Adrenal gland (tissue), 5 donors: ENCODE data around the gene STRADA.

ENCODE experiments used
- POLR2A ChIP-seq, 2 donors: fragments of 450-650 bp; IDR thresholded peaks; one replicate each; pipeline ENCODE4 v1.6.1; 2017; ENCODE audit warnings: antibody characterized with exemption in 2 of 2, mild to moderate bottlenecking in 2 of 2, moderate library complexity in 1 of 2
- TF ChIP-seq, protein P1 (sequence below), 6 experiments: fragments of 450-650 bp in 4 of 6; fragments of 200-600 bp in 2 of 6; sonication (generic) in 1 of 6; IDR thresholded peaks; 1 replicate in 5 of 6; 2 replicates in 1 of 6; pipeline versions ENCODE4 v1.5.1 to v1.8.0; 2016 to 2021; ENCODE audit warnings: antibody characterized with exemption in 6 of 6, mild to moderate bottlenecking in 2 of 6, moderate library complexity in 1 of 6
- donor health status: DM: no; HTN: no; CAD: no.

DNA sequence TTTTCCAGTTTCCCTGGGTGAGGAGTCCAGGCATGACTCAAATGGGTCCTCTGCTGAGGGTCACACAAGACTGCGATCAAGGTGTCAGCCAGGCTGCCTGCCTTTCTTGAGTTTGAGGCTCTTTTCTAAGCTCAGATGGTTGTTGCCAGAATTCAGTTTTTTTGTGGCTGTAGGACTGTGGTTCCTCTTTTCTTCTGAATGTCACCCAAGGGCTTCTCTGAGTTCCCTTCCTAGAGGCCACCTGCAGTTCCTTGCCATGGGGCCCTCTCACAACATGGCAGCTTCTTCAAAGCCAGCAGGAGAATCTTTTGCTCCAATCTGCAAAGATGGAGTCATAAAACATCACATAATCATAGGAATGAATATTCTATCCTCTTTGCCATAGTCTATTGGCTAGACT is 59.2 kb downstream of the STRADA start:
- TF ChIP-seq, protein P1, sequence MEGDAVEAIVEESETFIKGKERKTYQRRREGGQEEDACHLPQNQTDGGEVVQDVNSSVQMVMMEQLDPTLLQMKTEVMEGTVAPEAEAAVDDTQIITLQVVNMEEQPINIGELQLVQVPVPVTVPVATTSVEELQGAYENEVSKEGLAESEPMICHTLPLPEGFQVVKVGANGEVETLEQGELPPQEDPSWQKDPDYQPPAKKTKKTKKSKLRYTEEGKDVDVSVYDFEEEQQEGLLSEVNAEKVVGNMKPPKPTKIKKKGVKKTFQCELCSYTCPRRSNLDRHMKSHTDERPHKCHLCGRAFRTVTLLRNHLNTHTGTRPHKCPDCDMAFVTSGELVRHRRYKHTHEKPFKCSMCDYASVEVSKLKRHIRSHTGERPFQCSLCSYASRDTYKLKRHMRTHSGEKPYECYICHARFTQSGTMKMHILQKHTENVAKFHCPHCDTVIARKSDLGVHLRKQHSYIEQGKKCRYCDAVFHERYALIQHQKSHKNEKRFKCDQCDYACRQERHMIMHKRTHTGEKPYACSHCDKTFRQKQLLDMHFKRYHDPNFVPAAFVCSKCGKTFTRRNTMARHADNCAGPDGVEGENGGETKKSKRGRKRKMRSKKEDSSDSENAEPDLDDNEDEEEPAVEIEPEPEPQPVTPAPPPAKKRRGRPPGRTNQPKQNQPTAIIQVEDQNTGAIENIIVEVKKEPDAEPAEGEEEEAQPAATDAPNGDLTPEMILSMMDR (IDR thresholded peaks at IDR 0.05): no peak
- no peak for TF ChIP-seq POLR2A (IDR thresholded peaks at IDR 0.05)
